Ishikawa (cell line): ENCODE data around the gene ASTN1.

ENCODE experiments used
- CREB1 ChIP-seq: IDR thresholded peaks from 2 replicates; pipeline ENCODE4 v1.6.1; 2012; ENCODE audit warnings: low read depth
- EP300 ChIP-seq: IDR thresholded peaks from 2 replicates; pipeline ENCODE4 v1.6.1; 2012; ENCODE audit warnings: borderline replicate concordance
- FOXM1 ChIP-seq: IDR thresholded peaks from 2 replicates; pipeline ENCODE4 v1.6.1; 2012; ENCODE audit warnings: low read depth, borderline replicate concordance
- MAX ChIP-seq: IDR thresholded peaks from 2 replicates; pipeline ENCODE4 v1.6.1; 2012
- REST ChIP-seq: IDR thresholded peaks from 2 replicates; pipeline ENCODE4 v1.6.1; 2012; ENCODE audit warnings: low read depth, mild to moderate bottlenecking
- TAF1 ChIP-seq: IDR thresholded peaks from 2 replicates; pipeline ENCODE4 v1.6.1; 2012; ENCODE audit warnings: low read depth, mild to moderate bottlenecking
- TCF12 ChIP-seq: IDR thresholded peaks from 2 replicates; pipeline ENCODE4 v1.6.1; 2012; ENCODE audit warnings: low read depth
- USF1 ChIP-seq: IDR thresholded peaks from 2 replicates; pipeline ENCODE4 v1.6.1; 2012
- ZBTB7A ChIP-seq: IDR thresholded peaks from 2 replicates; pipeline ENCODE4 v1.6.1; 2012; ENCODE audit warnings: low read depth

- TF ChIP-seq FOXM1 (no peak), TCF12 (no peak), MAX (no peak), EP300 (no peak), ZBTB7A (no peak), CREB1 (no peak), REST (no peak), USF1 (no peak), TAF1 (no peak)
Measured at GRCh38 chr1:176884911-176885310, 279.6 kb downstream of the ASTN1 start.
